HCT116 (cell line): ENCODE results near the gene SPATA2L. TPM values are rescaled to one million over a fixed set of nuclear protein-coding genes. Genes with fewer than 3 reads are reported as not detected.

Experiments used
- ATAC-seq: fragments of 200-7000 bp; cut with Tn5 transposase; 2 replicates; pipeline ENCODE4 v1.9.1; 2020; ENCODE audit warnings: mild to moderate bottlenecking, moderate library complexity
- BruUV-seq: library from RNA; stranded (reverse); fragments of 400-500 nt; replicated peaks from 2 replicates; lab custom pipeline; 2021; lab: Mats Ljungman, UMichigan
- CTCF ChIA-PET: fragments of 300-600 bp; sonication (Branson Sonifier 250); formaldehyde crosslinking; loops from one replicate; lab custom pipeline; 2021; ENCODE audit warnings: antibody characterized with exemption; lab: Charles Lee
- POLR2A ChIA-PET: fragments of 300-600, 350-600 bp; sonication (Branson Sonifier 250); formaldehyde crosslinking; loops from one replicate; lab custom pipeline; 2021; ENCODE audit warnings: antibody characterized with exemption; lab: Charles Lee
- RAD21 ChIA-PET, 2 experiments: fragments of 300-600 bp; sonication (Branson Sonifier 250); formaldehyde crosslinking; loops; one replicate each; lab custom pipeline; 2023; ENCODE audit warnings: low total read pairs in 2 of 2; ENCODE audit not compliant: uncharacterized antibody in 2 of 2, unreplicated experiment in 2 of 2, low non-redundant PET in 1 of 2; lab: Charles Lee
- DNase-seq: peaks from one replicate; pipeline ENCODE4 v3.0.0-alpha.2; 2010; ENCODE audit warnings: low read depth, low spot score
- H2AFZ ChIP-seq: fragments of 200-600 bp; shearing (Covaris generic), sonication (generic); 2 replicates; pipeline ENCODE4 v1.6.1; 2017; ENCODE audit warnings: low read depth, mixed run types, mixed read lengths, antibody characterized with exemption, low read length; ENCODE audit not compliant: poor library complexity, severe bottlenecking
- H3K27ac ChIP-seq: 2 replicates; pipeline ENCODE4 v1.5.1; 2012; ENCODE audit warnings: low read depth, low read length
- H3K27me3 ChIP-seq: fragments of 200-600 bp; sonication (generic); 2 replicates; pipeline ENCODE4 v1.6.1; 2016; ENCODE audit warnings: mixed run types, low read length, mixed read lengths; ENCODE audit not compliant: insufficient read depth
- H3K36me3 ChIP-seq, 2 experiments: fragments of 200-500 bp in 1 of 2; fragments of 200-600 bp in 1 of 2; sonication (Bioruptor generic) in 1 of 2; sonication (generic) in 1 of 2; 2 replicates each; pipeline versions ENCODE4 v1.5.1 to v1.6.1; 2014 to 2016; ENCODE audit warnings: low read length in 2 of 2, inconsistent platforms in 1 of 2, mixed read lengths in 1 of 2, mixed run types in 1 of 2; ENCODE audit not compliant: insufficient read depth in 2 of 2, control insufficient read depth in 1 of 2
- H3K4me1 ChIP-seq, 2 experiments: fragments of 200-600 bp in 1 of 2; sonication (generic) in 1 of 2; 2 replicates each; pipeline versions ENCODE4 v1.5.1 to v1.6.1; 2012 to 2017; ENCODE audit warnings: low read length in 2 of 2, inconsistent platforms in 1 of 2, mild to moderate bottlenecking in 1 of 2, mixed read lengths in 1 of 2, mixed run types in 1 of 2, moderate library complexity in 1 of 2; ENCODE audit not compliant: insufficient read depth in 2 of 2, control insufficient read depth in 1 of 2
- H3K4me2 ChIP-seq: fragments of 200-600 bp; sonication (generic); 2 replicates; pipeline ENCODE4 v1.6.1; 2017; ENCODE audit warnings: mixed run types, low read length, mixed read lengths
- H3K4me3 ChIP-seq, 2 experiments: fragments of 200-600 bp in 1 of 2; sonication (generic) in 1 of 2; replicated peaks in 1 of 2; 2 replicates each; pipeline ENCODE4 v1.5.1; 2011 to 2016; ENCODE audit warnings: low read length in 2 of 2, control low read depth in 1 of 2, low read depth in 1 of 2, mild to moderate bottlenecking in 1 of 2, mixed read lengths in 1 of 2, mixed run types in 1 of 2
- H3K79me2 ChIP-seq: fragments of 200-600 bp; sonication (generic); 2 replicates; pipeline ENCODE4 v1.6.1; 2017; ENCODE audit warnings: mild to moderate bottlenecking, mixed run types, low read length, moderate library complexity, mixed read lengths; ENCODE audit not compliant: insufficient read depth
- H3K9ac ChIP-seq: fragments of 200-600 bp; sonication (generic); 2 replicates; pipeline ENCODE4 v1.6.1; 2016; ENCODE audit warnings: low read length, mixed read lengths
- H3K9me2 ChIP-seq: fragments of 200-600 bp; sonication (generic), shearing (Covaris generic); 2 replicates; pipeline ENCODE4 v1.6.1; 2017; ENCODE audit warnings: mixed run types, mild to moderate bottlenecking, moderate library complexity; ENCODE audit not compliant: insufficient read depth
- H3K9me3 ChIP-seq, 2 experiments: fragments of 200-500 bp in 1 of 2; fragments of 200-600 bp in 1 of 2; sonication (Bioruptor generic) in 1 of 2; sonication (generic) in 1 of 2; 2 replicates each; pipeline ENCODE4 v1.6.1; 2014 to 2017; ENCODE audit warnings: low read length in 2 of 2, mixed read lengths in 2 of 2, inconsistent platforms in 1 of 2, low read depth in 1 of 2, mild to moderate bottlenecking in 1 of 2, mixed run types in 1 of 2, moderate library complexity in 1 of 2; ENCODE audit not compliant: control insufficient read depth in 1 of 2, insufficient read depth in 1 of 2
- H4K20me1 ChIP-seq: fragments of 200-600 bp; sonication (generic), shearing (Covaris generic); 2 replicates; pipeline ENCODE4 v1.6.1; 2017; ENCODE audit warnings: mixed run types, mild to moderate bottlenecking, moderate library complexity; ENCODE audit not compliant: insufficient read depth
- ATF3 ChIP-seq: IDR thresholded peaks from 2 replicates; pipeline ENCODE4 v1.6.1; 2012
- CBX3 ChIP-seq: IDR thresholded peaks from 2 replicates; pipeline ENCODE4 v1.6.1; 2012; ENCODE audit warnings: low read depth
- CEBPB ChIP-seq: IDR thresholded peaks from 2 replicates; pipeline ENCODE4 v1.6.1; 2012; ENCODE audit warnings: low read depth
- EGR1 ChIP-seq: IDR thresholded peaks from 2 replicates; pipeline ENCODE4 v1.6.1; 2012; ENCODE audit warnings: low read depth
- ELF1 ChIP-seq: IDR thresholded peaks from 2 replicates; pipeline ENCODE4 v1.6.1; 2012; ENCODE audit warnings: low read depth, borderline replicate concordance
- EZH2 ChIP-seq: fragments of 200-600 bp; sonication (generic); IDR thresholded peaks from 2 replicates; pipeline ENCODE4 v1.6.1; 2017; ENCODE audit warnings: antibody characterized with exemption, mixed run types
- EZH2phosphoT487 ChIP-seq: fragments of 200-600 bp; IDR thresholded peaks from 2 replicates; pipeline ENCODE4 v1.6.1; 2018; ENCODE audit warnings: antibody characterized with exemption, borderline replicate concordance
- FOSL1 ChIP-seq: IDR thresholded peaks from 2 replicates; pipeline ENCODE4 v1.6.1; 2012; ENCODE audit warnings: low read depth
- JUND ChIP-seq: IDR thresholded peaks from 2 replicates; pipeline ENCODE4 v1.6.1; 2012
- POLR2A ChIP-seq: IDR thresholded peaks from 2 replicates; pipeline ENCODE4 v1.7.0; 2011; ENCODE audit warnings: borderline replicate concordance; ENCODE audit not compliant: insufficient read depth, insufficient read length; ENCODE audit errors: extremely low read depth
- POLR2AphosphoS5 ChIP-seq: IDR thresholded peaks from 2 replicates; pipeline ENCODE4 v1.6.1; 2011; ENCODE audit warnings: mild to moderate bottlenecking, low read depth, low read length, moderate library complexity
- RAD21 ChIP-seq: IDR thresholded peaks from 2 replicates; pipeline ENCODE4 v1.6.1; 2012; ENCODE audit warnings: low read depth, mild to moderate bottlenecking
- REST ChIP-seq: IDR thresholded peaks from 2 replicates; pipeline ENCODE4 v1.6.1; 2012; ENCODE audit warnings: low read depth
- SRF ChIP-seq: IDR thresholded peaks from 2 replicates; pipeline ENCODE4 v1.6.1; 2012; ENCODE audit warnings: low read depth
- YY1 ChIP-seq: IDR thresholded peaks from 2 replicates; pipeline ENCODE4 v1.6.1; 2011; ENCODE audit warnings: low read length, low read depth, moderate library complexity, mild to moderate bottlenecking; ENCODE audit not compliant: insufficient replicate concordance; ENCODE audit errors: extremely low read depth
- ZBTB33 ChIP-seq: IDR thresholded peaks from 2 replicates; pipeline ENCODE4 v1.6.1; 2011; ENCODE audit warnings: mild to moderate bottlenecking, low read length, moderate library complexity; ENCODE audit not compliant: insufficient replicate concordance; ENCODE audit errors: extremely low read depth
- ZFX ChIP-seq: fragments of 450-650 bp; IDR thresholded peaks from 2 replicates; pipeline ENCODE4 v1.6.1; 2017
- ZNF274 ChIP-seq: fragments of 200-500 bp; sonication (Bioruptor generic); IDR thresholded peaks from 2 replicates; pipeline ENCODE4 v1.6.1; 2014; ENCODE audit warnings: mild to moderate bottlenecking, low read depth, low read length, inconsistent platforms
- intact Hi-C: fragments of 100-400 bp; cut with micrococcal nuclease; formaldehyde crosslinking; loops from 2 replicates; pipeline ENCODE4 v1.10.0; 2022
- total RNA-seq: library from RNA; stranded (reverse); gene quantifications from one replicate; pipeline ENCODE4 v1.2.1, GENCODE V29; 2021; ENCODE audit not compliant: unreplicated experiment

Gene SPATA2L
- total RNA-seq, 1 experiment from 2014 or later: 50.5 TPM

GRCh38 chr16:89748921-89749320, 47.4 kb upstream of the SPATA2L start:
- RAD21 ChIA-PET: no interaction called here
- peaks cover 45 to 78% of the 10 kb centered on the region in 2 experiments for H3K36me3 ChIP-seq
- POLR2A ChIA-PET: no interaction called here
- H3K4me1 ChIP-seq: no peaks in the 10 kb centered on the region
- no peak overlapping the region for H2AFZ ChIP-seq
- no TSS peak for BruUV-seq
- no peak overlapping the region for H3K27ac ChIP-seq
- H3K4me2 ChIP-seq: no peak overlapping the region
- H3K4me3 ChIP-seq: no peak overlapping the region
- no peaks in the 10 kb centered on the region for H3K9me2 ChIP-seq
- DNase-seq: no peak
- no peak overlapping the region for H3K9ac ChIP-seq
- no peaks in the 10 kb centered on the region for H4K20me1 ChIP-seq
- no peaks in the 10 kb centered on the region for H3K9me3 ChIP-seq
- CTCF ChIA-PET: no interaction called here
- H3K27me3 ChIP-seq: no peaks in the 10 kb centered on the region
- TF ChIP-seq EGR1 (no peak), POLR2A (no peak), FOSL1 (no peak), CEBPB (no peak), RAD21 (no peak), ZBTB33 (no peak), ATF3 (no peak), ELF1 (no peak), ZFX (no peak), ZNF274 (no peak), POLR2AphosphoS5 (no peak), SRF (no peak), CBX3 (no peak), JUND (no peak), REST (no peak), YY1 (no peak), EZH2phosphoT487 (no peak), EZH2 (no peak)
- H3K79me2 ChIP-seq: peaks cover 35% of the 10 kb centered on the region
- ATAC-seq: no peak
- intact Hi-C loops: no loop called here
